HEK293 (cell line): ENCODE results near the gene DPYD.

ENCODE experiments used
- CTCF ChIA-PET: fragments of 350-600 bp; formaldehyde crosslinking; extraction: SDS; loops from one replicate; lab custom pipeline; 2021; ENCODE audit warnings: antibody characterized with exemption; lab: Yijun Ruan, JAX
- POLR2A ChIA-PET: fragments of 300-600 bp; formaldehyde crosslinking; extraction: SDS; loops from one replicate; lab custom pipeline; 2020; ENCODE audit warnings: antibody characterized with exemption, inconsistent platforms; lab: Yijun Ruan, JAX
- H3K27ac ChIP-seq: fragments of 200-500 bp; sonication (Bioruptor generic); 2 replicates; pipeline ENCODE4 v1.5.1; 2014; ENCODE audit warnings: low read depth, low read length, control low read depth, inconsistent platforms; ENCODE audit errors: extremely low read depth
- H3K36me3 ChIP-seq, 2 experiments: fragments of 200-500 bp in 1 of 2; sonication (Bioruptor generic) in 1 of 2; 1 replicate in 1 of 2; 2 replicates in 1 of 2; pipeline ENCODE4 v1.5.1; 2014 to 2017; ENCODE audit warnings: inconsistent platforms in 2 of 2, low read length in 2 of 2; ENCODE audit not compliant: control insufficient read depth in 2 of 2, insufficient read depth in 1 of 2
- H3K4me1 ChIP-seq: fragments of 200-500 bp; sonication (Bioruptor generic); 2 replicates; pipeline ENCODE4 v1.5.1; 2014; ENCODE audit warnings: mild to moderate bottlenecking, low read length, inconsistent platforms; ENCODE audit not compliant: control insufficient read depth, insufficient read depth
- H3K4me3 ChIP-seq: 2 replicates; pipeline ENCODE4 v1.5.1; 2011; ENCODE audit warnings: low read depth, mild to moderate bottlenecking, control low read depth, low read length, moderate library complexity
- H3K9me3 ChIP-seq: fragments of 200-500 bp; sonication (Bioruptor generic); 2 replicates; pipeline ENCODE4 v1.5.1; 2014; ENCODE audit warnings: low read depth, low read length, inconsistent platforms; ENCODE audit not compliant: control insufficient read depth, insufficient read depth
- KLF7 ChIP-seq: fragments of 450-650 bp; formaldehyde crosslinking; IDR thresholded peaks from 2 replicates; pipeline ENCODE4 v1.5.1; 2016; ENCODE audit warnings: missing biosample characterization, missing genetic modification characterization, borderline replicate concordance
- WT1 ChIP-seq: fragments of 450-650 bp; formaldehyde crosslinking; IDR thresholded peaks from 2 replicates; pipeline ENCODE4 v1.5.1; 2016; ENCODE audit warnings: missing biosample characterization, missing genetic modification characterization
- ZFP69B ChIP-seq: fragments of 450-650 bp; formaldehyde crosslinking; IDR thresholded peaks from 2 replicates; pipeline ENCODE4 v1.5.1; 2016; ENCODE audit warnings: missing biosample characterization, missing genetic modification characterization
- ZIC2 ChIP-seq: fragments of 450-650 bp; formaldehyde crosslinking; IDR thresholded peaks from 2 replicates; pipeline ENCODE4 v1.5.1; 2016; ENCODE audit warnings: missing biosample characterization, missing genetic modification characterization
- ZNF112 ChIP-seq: fragments of 450-650 bp; formaldehyde crosslinking; IDR thresholded peaks from 2 replicates; pipeline ENCODE4 v1.5.0; 2017; ENCODE audit warnings: missing biosample characterization, missing genetic modification characterization
- ZNF132 ChIP-seq: fragments of 450-650 bp; formaldehyde crosslinking; IDR thresholded peaks from 2 replicates; pipeline ENCODE4 v1.5.1; 2017; ENCODE audit warnings: missing biosample characterization, missing genetic modification characterization, borderline replicate concordance
- ZNF16 ChIP-seq: fragments of 450-650 bp; formaldehyde crosslinking; IDR thresholded peaks from 2 replicates; pipeline ENCODE4 v1.5.1; 2016; ENCODE audit warnings: low read depth, missing biosample characterization, missing genetic modification characterization
- ZNF175 ChIP-seq: fragments of 450-650 bp; formaldehyde crosslinking; IDR thresholded peaks from 2 replicates; pipeline ENCODE4 v1.5.1; 2016; ENCODE audit warnings: missing biosample characterization, missing genetic modification characterization
- ZNF2 ChIP-seq: fragments of 450-650 bp; formaldehyde crosslinking; IDR thresholded peaks from 2 replicates; pipeline ENCODE4 v1.5.1; 2016; ENCODE audit warnings: missing biosample characterization, missing genetic modification characterization
- ZNF24 ChIP-seq: fragments of 450-650 bp; formaldehyde crosslinking; IDR thresholded peaks from 2 replicates; pipeline ENCODE4 v1.5.1; 2016; ENCODE audit warnings: missing biosample characterization, missing genetic modification characterization
- ZNF266 ChIP-seq: fragments of 450-650 bp; formaldehyde crosslinking; IDR thresholded peaks from 2 replicates; pipeline ENCODE4 v1.5.1; 2016; ENCODE audit warnings: missing biosample characterization, missing genetic modification characterization, low read depth
- ZNF302 ChIP-seq: fragments of 450-650 bp; formaldehyde crosslinking; IDR thresholded peaks from 2 replicates; pipeline ENCODE4 v1.5.1; 2016; ENCODE audit warnings: missing biosample characterization, missing genetic modification characterization, low read depth
- ZNF521 ChIP-seq: fragments of 450-650 bp; formaldehyde crosslinking; IDR thresholded peaks from 2 replicates; pipeline ENCODE4 v1.5.1; 2017; ENCODE audit warnings: missing biosample characterization, mild to moderate bottlenecking, missing genetic modification characterization
- ZNF624 ChIP-seq: fragments of 450-650 bp; formaldehyde crosslinking; IDR thresholded peaks from 2 replicates; pipeline ENCODE4 v1.5.1; 2017; ENCODE audit warnings: missing biosample characterization, missing genetic modification characterization
- ZNF777 ChIP-seq: fragments of 450-650 bp; formaldehyde crosslinking; IDR thresholded peaks from 2 replicates; pipeline ENCODE4 v1.5.1; 2017; ENCODE audit warnings: missing biosample characterization, missing genetic modification characterization, borderline replicate concordance
- ZNF830 ChIP-seq: fragments of 450-650 bp; IDR thresholded peaks from 2 replicates; pipeline ENCODE4 v1.5.0; 2018; ENCODE audit warnings: missing biosample characterization, missing genetic modification characterization, low read depth, mild to moderate bottlenecking, moderate library complexity
- ZNF843 ChIP-seq: fragments of 450-650 bp; formaldehyde crosslinking; IDR thresholded peaks from 2 replicates; pipeline ENCODE4 v1.5.1; 2016; ENCODE audit warnings: missing biosample characterization, missing genetic modification characterization
- TF ChIP-seq, protein P1 (sequence below): fragments of 450-650 bp; formaldehyde crosslinking; IDR thresholded peaks from 2 replicates; pipeline ENCODE4 v1.5.1; 2016; ENCODE audit warnings: missing biosample characterization, missing genetic modification characterization
- TF ChIP-seq, protein P2 (sequence below): fragments of 450-650 bp; formaldehyde crosslinking; IDR thresholded peaks from 2 replicates; pipeline ENCODE4 v1.5.1; 2016; ENCODE audit warnings: missing biosample characterization, missing genetic modification characterization
- TF ChIP-seq, protein P3 (sequence below): fragments of 450-650 bp; formaldehyde crosslinking; IDR thresholded peaks from 2 replicates; pipeline ENCODE4 v1.5.1; 2016; ENCODE audit warnings: missing biosample characterization, missing genetic modification characterization
- TF ChIP-seq, protein P4 (sequence below): fragments of 450-650 bp; formaldehyde crosslinking; IDR thresholded peaks from 2 replicates; pipeline ENCODE4 v1.5.1; 2016; ENCODE audit warnings: missing biosample characterization, missing genetic modification characterization
- TF ChIP-seq, protein P5 (sequence below): fragments of 450-650 bp; formaldehyde crosslinking; IDR thresholded peaks from 2 replicates; pipeline ENCODE4 v1.5.1; 2016; ENCODE audit warnings: missing biosample characterization, missing genetic modification characterization

Gene DPYD

DNA sequence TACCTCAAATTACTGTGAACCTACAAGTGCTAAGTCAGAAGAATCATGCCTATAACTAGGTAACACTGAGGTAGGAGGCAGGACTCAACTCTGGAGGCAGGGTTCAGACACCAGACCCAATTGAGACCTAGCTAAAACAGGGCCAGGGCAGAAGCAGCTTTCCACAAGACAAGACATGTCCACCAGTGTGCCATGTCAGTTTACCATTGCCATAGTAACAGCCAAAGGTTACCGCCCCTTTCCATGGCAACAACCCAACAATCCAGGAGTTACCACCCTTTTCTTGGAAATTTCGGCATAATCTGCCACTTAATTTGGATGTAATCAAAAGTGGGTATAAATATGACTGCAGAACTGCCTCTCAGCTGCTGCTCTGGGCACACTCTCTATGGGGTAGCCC lies 432.3 kb downstream of the DPYD start (continued):
- TF ChIP-seq, protein P1, sequence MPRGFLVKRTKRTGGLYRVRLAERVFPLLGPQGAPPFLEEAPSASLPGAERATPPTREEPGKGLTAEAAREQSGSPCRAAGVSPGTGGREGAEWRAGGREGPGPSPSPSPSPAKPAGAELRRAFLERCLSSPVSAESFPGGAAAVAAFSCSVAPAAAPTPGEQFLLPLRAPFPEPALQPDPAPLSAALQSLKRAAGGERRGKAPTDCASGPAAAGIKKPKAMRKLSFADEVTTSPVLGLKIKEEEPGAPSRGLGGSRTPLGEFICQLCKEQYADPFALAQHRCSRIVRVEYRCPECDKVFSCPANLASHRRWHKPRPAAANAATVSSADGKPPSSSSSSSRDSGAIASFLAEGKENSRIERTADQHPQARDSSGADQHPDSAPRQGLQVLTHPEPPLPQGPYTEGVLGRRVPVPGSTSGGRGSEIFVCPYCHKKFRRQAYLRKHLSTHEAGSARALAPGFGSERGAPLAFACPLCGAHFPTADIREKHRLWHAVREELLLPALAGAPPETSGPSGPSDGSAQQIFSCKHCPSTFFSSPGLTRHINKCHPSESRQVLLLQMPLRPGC (tag by site-specific recombination) = no peak
- TF ChIP-seq ZNF843 (tag by site-specific recombination) = no peak
- no peak for TF ChIP-seq WT1 (tag by site-specific recombination)
- TF ChIP-seq, protein P2, sequence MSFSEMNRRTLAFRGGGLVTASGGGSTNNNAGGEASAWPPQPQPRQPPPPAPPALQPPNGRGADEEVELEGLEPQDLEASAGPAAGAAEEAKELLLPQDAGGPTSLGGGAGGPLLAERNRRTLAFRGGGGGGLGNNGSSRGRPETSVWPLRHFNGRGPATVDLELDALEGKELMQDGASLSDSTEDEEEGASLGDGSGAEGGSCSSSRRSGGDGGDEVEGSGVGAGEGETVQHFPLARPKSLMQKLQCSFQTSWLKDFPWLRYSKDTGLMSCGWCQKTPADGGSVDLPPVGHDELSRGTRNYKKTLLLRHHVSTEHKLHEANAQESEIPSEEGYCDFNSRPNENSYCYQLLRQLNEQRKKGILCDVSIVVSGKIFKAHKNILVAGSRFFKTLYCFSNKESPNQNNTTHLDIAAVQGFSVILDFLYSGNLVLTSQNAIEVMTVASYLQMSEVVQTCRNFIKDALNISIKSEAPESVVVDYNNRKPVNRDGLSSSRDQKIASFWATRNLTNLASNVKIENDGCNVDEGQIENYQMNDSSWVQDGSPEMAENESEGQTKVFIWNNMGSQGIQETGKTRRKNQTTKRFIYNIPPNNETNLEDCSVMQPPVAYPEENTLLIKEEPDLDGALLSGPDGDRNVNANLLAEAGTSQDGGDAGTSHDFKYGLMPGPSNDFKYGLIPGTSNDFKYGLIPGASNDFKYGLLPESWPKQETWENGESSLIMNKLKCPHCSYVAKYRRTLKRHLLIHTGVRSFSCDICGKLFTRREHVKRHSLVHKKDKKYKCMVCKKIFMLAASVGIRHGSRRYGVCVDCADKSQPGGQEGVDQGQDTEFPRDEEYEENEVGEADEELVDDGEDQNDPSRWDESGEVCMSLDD (tag by site-specific recombination) = no peak
- TF ChIP-seq, protein P3, sequence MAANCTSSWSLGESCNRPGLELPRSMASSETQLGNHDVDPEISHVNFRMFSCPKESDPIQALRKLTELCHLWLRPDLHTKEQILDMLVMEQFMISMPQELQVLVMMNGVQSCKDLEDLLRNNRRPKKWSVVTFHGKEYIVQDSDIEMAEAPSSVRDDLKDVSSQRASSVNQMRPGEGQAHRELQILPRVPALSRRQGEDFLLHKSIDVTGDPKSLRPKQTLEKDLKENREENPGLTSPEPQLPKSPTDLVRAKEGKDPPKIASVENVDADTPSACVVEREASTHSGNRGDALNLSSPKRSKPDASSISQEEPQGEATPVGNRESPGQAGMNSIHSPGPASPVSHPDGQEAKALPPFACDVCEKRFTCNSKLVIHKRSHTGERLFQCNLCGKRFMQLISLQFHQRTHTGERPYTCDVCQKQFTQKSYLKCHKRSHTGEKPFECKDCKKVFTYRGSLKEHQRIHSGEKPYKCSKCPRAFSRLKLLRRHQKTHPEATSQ (tag by site-specific recombination) = no peak
- no peak for TF ChIP-seq ZNF830
- no peak for TF ChIP-seq ZNF266
- no peak for TF ChIP-seq ZNF521 (tag by site-specific recombination)
- TF ChIP-seq, protein P4, sequence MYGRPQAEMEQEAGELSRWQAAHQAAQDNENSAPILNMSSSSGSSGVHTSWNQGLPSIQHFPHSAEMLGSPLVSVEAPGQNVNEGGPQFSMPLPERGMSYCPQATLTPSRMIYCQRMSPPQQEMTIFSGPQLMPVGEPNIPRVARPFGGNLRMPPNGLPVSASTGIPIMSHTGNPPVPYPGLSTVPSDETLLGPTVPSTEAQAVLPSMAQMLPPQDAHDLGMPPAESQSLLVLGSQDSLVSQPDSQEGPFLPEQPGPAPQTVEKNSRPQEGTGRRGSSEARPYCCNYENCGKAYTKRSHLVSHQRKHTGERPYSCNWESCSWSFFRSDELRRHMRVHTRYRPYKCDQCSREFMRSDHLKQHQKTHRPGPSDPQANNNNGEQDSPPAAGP (tag by site-specific recombination) = no peak
- TF ChIP-seq, all 188 proteins: peak for 0

DNA sequence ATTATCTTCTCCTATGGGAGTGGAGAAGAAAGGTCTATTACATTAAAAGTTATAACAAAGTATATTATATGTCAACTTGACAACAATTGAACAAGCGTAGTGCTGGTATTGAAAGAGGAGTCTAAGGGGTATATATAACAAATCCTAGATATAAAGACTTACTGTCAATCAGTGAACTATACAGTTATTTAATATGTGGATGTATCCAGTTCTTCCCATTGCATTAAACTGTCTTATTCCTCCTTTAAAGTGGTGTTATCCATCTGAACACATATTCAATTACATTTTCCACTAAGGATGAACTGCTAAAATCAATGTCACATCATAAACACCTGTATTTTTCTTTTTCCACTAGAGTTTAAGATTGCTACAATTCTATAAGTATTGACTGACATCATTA lies 438.8 kb downstream of the DPYD start:
- Histone ChIP-seq H3K4me3 (no peak overlapping the region), H3K27ac (no peak overlapping the region), H3K9me3 (no peaks in the 10 kb centered on the region), H3K36me3 (no peaks in the 10 kb centered on the region), H3K4me1 (no peaks in the 10 kb centered on the region)
- POLR2A ChIA-PET = no interaction called here
- CTCF ChIA-PET = no interaction called here
- TF ChIP-seq ZNF132 (tag by site-specific recombination) (no peak), ZNF24 (tag by site-specific recombination) (no peak), ZFP69B (tag by site-specific recombination) (no peak), ZNF302 (tag by site-specific recombination) (no peak), ZNF112 (tag by site-specific recombination) (no peak), ZNF777 (tag by site-specific recombination) (no peak), ZNF2 (tag by site-specific recombination) (no peak), ZIC2 (tag by site-specific recombination) (no peak), KLF7 (tag by site-specific recombination) (no peak), ZNF175 (tag by site-specific recombination) (no peak), ZNF624 (tag by site-specific recombination) (no peak), ZNF16 (tag by site-specific recombination) (no peak)
- TF ChIP-seq, protein P5, sequence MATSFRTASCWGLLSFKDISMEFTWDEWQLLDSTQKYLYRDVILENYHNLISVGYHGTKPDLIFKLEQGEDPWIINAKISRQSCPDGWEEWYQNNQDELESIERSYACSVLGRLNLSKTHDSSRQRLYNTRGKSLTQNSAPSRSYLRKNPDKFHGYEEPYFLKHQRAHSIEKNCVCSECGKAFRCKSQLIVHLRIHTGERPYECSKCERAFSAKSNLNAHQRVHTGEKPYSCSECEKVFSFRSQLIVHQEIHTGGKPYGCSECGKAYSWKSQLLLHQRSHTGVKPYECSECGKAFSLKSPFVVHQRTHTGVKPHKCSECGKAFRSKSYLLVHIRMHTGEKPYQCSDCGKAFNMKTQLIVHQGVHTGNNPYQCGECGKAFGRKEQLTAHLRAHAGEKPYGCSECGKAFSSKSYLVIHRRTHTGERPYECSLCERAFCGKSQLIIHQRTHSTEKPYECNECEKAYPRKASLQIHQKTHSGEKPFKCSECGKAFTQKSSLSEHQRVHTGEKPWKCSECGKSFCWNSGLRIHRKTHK (tag by site-specific recombination) = no peak
